MG63 (cell line): ENCODE results near the gene NANS. TPM values are rescaled to one million over a fixed set of nuclear protein-coding genes. Genes with fewer than 3 reads are reported as not detected.
"Not testable (repeated sequence)": the region's sequence is repeated elsewhere in the genome, so short reads cannot be mapped to it uniquely, and the experiment has no call there.

Experiments used
- DNase-seq: peaks from one replicate; pipeline ENCODE4 v3.0.0-alpha.2; 2020
- H3K27me3 ChIP-seq: fragments of 250-450 bp; sonication (Bioruptor Pico); 2 replicates; pipeline ENCODE4 v1.5.1; 2020; ENCODE audit warnings: mild to moderate bottlenecking, moderate library complexity
- H3K36me3 ChIP-seq: fragments of 250-450 bp; sonication (Bioruptor Pico); 2 replicates; pipeline ENCODE4 v1.5.1; 2020; ENCODE audit warnings: mild to moderate bottlenecking, moderate library complexity
- H3K4me3 ChIP-seq: fragments of 250-450 bp; sonication (Bioruptor Pico); 2 replicates; pipeline ENCODE4 v1.5.1; 2020; ENCODE audit warnings: mild to moderate bottlenecking, moderate library complexity
- H3K9me3 ChIP-seq: fragments of 250-450 bp; sonication (Bioruptor Pico); 2 replicates; pipeline ENCODE4 v1.5.1; 2020; ENCODE audit warnings: mild to moderate bottlenecking, moderate library complexity
- total RNA-seq: library from RNA; depleted of rRNA; stranded (reverse); fragments of >200 nt; shearing (Covaris generic); gene quantifications from 2 replicates; pipeline ENCODE4 v1.2.3, GENCODE V29; 2014; ENCODE audit warnings: low replicate concordance

NANS gene
- total RNA-seq, 1 experiment from 2014 or later: 230 TPM

DNA sequence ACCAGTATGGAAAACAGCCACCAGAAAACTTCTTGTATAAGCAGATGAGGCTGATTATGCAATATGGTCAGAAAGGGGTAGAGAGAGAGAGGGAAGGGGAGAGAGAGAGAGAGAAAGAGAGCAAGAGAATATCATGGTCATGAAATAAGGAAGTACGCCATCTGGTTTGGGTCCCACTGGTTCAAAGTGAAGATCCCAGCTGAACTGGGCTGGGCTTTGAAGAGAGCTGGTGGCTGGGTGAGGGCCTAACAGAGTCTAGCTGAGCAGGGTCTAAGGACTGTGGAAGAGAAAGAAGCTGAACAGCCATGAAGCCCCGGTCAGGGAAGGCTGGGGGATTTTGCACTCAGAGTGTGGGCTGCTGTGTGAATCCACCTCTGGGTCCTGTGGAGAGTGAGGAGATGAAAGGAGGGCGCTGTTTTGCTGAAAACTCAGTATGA is 47.9 kb downstream of the NANS start:
- H3K4me3 ChIP-seq: no peak overlapping the region

GRCh38 chr9:98105006-98105405 is 48.5 kb downstream of the NANS start:
- H3K36me3 ChIP-seq: peaks cover 19% of the 10 kb centered on the region
- no peak overlapping the region for H3K4me3 ChIP-seq
- H3K27me3 ChIP-seq: no peaks in the 10 kb centered on the region
- no peaks in the 10 kb centered on the region for H3K9me3 ChIP-seq
- DNase-seq: no peak

More for the DNA sequence above, 47.9 kb downstream of the NANS start:
- H3K9me3 ChIP-seq: no peaks in the 10 kb centered on the region
- peaks cover 21% of the 10 kb centered on the region for H3K36me3 ChIP-seq
- DNase-seq: no peak
- H3K27me3 ChIP-seq: no peaks in the 10 kb centered on the region

DNA sequence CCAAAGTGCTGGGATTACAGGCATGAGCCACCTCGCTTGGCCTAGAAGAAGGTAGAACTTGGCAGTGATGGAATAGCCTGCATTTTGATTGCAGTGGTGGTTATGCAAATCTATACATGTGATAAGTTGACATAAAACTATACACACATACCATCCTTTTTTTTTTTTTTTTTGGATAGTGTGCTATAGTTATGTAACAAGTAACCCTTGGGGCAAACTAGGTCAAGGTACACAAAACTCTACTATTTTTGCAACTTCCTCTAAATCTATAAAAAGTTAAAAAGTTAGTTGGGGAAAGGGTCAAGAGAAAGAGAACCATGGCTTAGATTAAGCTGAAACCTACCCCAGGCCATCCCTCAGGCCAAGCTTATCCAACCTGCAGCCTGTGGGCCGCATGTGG is 51.4 kb downstream of the NANS start:
- DNase-seq: no peak
- Histone ChIP-seq H3K36me3 (peaks cover 19% of the 10 kb centered on the region), H3K9me3 (no peaks in the 10 kb centered on the region), H3K27me3 (no peaks in the 10 kb centered on the region), H3K4me3 (no peak overlapping the region)

- no peak overlapping the region for H3K4me3 ChIP-seq
- no peaks in the 10 kb centered on the region for H3K27me3 ChIP-seq
- H3K9me3 ChIP-seq: no peaks in the 10 kb centered on the region
- DNase-seq: no peak
- peaks cover 19% of the 10 kb centered on the region for H3K36me3 ChIP-seq
Observed at GRCh38 chr9:98108531-98109031, 52.0 kb downstream of the NANS start.

DNA sequence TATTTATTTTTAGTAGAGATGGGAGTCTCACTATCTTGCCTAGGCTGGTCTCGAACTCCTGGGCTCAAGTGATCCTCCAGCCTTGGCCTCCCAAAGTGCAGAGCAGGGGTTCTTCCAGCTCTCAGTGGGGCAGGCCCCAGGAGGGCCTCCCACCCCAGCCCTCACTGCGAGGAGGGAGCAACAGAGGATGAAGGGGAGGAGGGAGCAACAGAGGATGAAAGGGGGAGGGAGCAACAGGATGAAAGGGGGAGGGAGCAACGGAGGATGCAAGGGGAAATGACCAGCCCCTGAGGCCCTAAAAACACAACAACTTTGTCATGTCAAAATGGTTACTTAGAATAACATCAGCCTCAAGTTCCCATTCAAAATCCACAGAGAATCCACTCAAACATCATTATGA is 52.5 kb downstream of the NANS start:
- no peak overlapping the region for H3K4me3 ChIP-seq
- DNase-seq: no peak

GRCh38 chr9:98117097-98117496 is 60.6 kb downstream of the NANS start:
- not testable (repeated sequence) for H3K4me3 ChIP-seq, DNase-seq, H3K9me3 ChIP-seq, H3K27me3 ChIP-seq, H3K36me3 ChIP-seq

More for the DNA sequence above, 52.5 kb downstream of the NANS start:
- peaks cover 19% of the 10 kb centered on the region for H3K36me3 ChIP-seq
- H3K9me3 ChIP-seq: no peaks in the 10 kb centered on the region
- no peaks in the 10 kb centered on the region for H3K27me3 ChIP-seq

GRCh38 chr9:98117984-98118639 is 61.6 kb downstream of the NANS start:
- H3K27me3 ChIP-seq: no peaks in the 10 kb centered on the region
- H3K36me3 ChIP-seq: peaks cover 6% of the 10 kb centered on the region
- peak overlapping the region; percentile 76 for H3K4me3 ChIP-seq
- no peaks in the 10 kb centered on the region for H3K9me3 ChIP-seq
- peak; percentile 42 for DNase-seq

DNA sequence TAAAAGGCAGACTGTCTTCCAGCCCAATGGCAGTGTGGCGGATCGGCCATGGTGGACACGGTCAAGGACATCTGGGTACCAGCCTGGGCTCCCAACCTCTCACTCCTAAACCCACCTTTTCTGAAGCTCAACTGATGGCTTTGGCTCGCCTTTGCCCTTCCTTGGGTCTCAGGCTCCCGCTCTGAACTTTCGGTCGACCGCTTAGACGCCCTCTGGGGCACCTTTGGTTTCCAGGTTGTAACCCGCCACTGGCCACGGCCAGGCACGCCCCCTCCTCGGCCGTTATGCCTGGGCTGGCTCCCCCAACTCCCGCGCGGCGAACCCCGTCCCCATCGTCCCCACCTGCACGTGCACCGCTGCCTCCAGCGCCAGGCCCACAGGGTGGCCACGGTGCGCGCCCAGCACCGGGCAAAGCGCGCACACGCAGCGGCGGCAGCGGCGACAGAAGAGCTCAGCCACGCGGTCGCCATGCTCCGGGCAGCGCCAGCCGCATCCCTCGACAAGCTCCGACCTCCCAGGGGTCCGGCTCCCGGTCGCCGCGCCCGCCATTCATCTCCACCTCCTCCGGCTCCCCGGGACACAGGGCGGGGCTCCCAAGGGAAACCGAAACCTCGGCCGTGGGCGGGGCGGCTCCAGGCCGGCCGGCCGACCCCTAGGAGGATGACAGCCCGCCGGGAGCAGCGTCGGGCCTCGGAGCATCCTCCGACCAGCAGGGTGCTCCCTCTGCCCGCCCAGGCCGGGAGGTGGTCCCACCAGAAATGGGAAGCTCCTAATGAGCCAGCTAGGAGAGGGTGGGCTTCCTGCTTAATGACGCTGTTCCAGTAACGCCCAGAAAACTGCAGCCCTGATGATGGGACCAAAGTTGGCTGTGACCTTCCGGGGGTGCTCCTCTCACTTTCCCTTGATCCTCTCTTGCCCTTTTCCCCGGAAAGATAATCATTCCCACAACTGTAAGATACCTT is 62.4 kb downstream of the NANS start, which contains the start of gene TRIM14:
TRIM14 (minus strand) TSS at position 583 of the 962 bp plus-strand sequence; CDS start at position 549, 34 bp downstream.
- Histone ChIP-seq H3K9me3 (no peaks in the 10 kb centered on the region), H3K36me3 (peaks cover 6% of the 10 kb centered on the region), H3K27me3 (no peaks in the 10 kb centered on the region), H3K4me3 (peak within 1 kb of the TSS; percentile 76)
- DNase-seq: peak; percentile 85

- Histone ChIP-seq H3K9me3 (no peaks in the 10 kb centered on the region), H3K4me3 (no peak overlapping the region), H3K36me3 (peaks cover 6% of the 10 kb centered on the region), H3K27me3 (no peaks in the 10 kb centered on the region)
- DNase-seq: no peak
Observed at GRCh38 chr9:98120476-98120875, 63.9 kb downstream of the NANS start.

DNA sequence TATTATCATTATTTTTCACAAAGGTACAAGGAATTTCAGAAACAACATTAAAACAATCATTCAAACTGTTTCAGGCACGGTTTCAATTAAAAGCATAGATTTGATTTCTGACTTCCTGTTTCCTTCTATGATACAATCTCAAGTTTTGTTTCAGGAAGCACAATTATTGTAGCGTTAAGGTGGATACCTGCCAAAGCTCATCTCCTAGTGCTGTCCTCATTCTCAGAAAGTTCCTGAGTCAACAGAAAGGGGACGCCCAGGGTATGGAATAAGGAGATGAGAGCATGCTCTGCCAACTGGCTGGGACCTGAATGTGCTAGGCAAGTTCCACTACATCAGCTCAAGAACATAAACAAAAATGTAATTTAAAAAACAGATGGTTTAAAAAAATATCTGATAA is 64.5 kb downstream of the NANS start:
- DNase-seq: no peak
- H3K4me3 ChIP-seq: no peak overlapping the region
- H3K9me3 ChIP-seq: no peaks in the 10 kb centered on the region
- H3K36me3 ChIP-seq: peaks cover 6% of the 10 kb centered on the region
- H3K27me3 ChIP-seq: no peaks in the 10 kb centered on the region

DNA sequence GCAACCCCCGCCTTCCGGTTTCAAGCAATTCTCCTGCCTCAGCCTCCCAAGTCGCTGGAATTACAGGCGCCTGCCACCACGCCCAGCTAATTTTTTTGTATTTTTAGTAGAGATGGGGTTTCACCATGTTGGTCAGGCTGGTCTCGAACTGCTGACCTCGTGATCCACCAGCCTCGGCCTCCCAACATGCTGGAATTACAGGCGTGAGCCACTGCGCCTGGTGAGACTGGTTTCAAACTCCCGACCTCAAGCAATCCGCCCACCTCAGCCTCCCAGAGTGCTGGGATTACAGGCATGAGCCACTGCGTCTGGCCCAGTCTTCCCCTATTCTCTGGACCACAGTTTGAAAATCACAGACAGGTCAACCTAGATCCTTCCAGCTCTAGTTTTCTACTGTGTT is 67.6 kb downstream of the NANS start:
- not testable (repeated sequence) for H3K9me3 ChIP-seq, H3K27me3 ChIP-seq, DNase-seq, H3K4me3 ChIP-seq, H3K36me3 ChIP-seq

GRCh38 chr9:98124637-98125426 is 68.3 kb downstream of the NANS start:
- Histone ChIP-seq H3K36me3 (no peaks in the 10 kb centered on the region), H3K27me3 (no peaks in the 10 kb centered on the region), H3K4me3 (no peak overlapping the region), H3K9me3 (no peaks in the 10 kb centered on the region)
- DNase-seq: no peak

DNA sequence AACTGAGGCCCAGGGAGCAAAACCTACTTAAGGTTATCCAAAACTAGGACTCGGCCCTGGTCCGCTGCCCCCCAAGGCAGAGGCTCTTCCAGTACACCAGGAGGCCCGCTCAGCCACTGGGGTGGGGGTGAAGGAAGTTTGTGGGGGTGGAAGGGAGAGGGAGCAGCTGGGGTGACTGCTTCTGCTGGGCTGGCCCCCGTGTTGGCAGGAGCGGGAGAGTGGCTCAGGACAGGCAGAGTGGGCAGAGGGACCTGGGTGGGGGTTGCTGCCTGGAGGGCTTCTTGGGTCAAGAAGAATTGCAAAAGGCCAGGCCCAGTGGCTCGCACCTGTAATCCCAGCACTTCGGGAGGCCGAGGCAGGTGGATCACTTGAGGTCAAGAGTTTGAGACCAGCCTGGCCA is 70.7 kb downstream of the NANS start:
- Histone ChIP-seq H3K4me3 (no peak overlapping the region), H3K36me3 (no peaks in the 10 kb centered on the region), H3K27me3 (no peaks in the 10 kb centered on the region), H3K9me3 (no peaks in the 10 kb centered on the region)
- no peak for DNase-seq

DNA sequence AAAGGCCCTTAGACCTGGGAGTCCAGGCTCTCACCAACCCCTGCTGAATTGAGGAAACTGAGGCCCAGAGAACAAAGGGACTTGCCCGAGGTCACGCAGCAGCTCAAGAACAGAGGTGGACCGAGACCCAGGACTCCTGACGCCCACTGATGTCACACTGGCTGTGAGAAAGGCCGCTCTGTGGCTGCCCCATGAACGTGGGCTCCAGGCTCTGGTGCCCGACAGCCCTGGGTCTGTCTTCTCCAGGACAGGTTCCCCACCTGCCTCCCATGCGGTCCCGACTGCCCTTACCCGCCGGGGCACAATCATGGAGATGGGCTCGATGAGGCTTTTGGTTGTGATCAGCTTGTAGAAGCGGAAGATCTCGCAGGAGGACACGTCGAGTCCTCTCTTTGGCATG is 71.8 kb downstream of the NANS start:
- Histone ChIP-seq H3K4me3 (no peak overlapping the region), H3K27me3 (no peaks in the 10 kb centered on the region), H3K9me3 (no peaks in the 10 kb centered on the region), H3K36me3 (no peaks in the 10 kb centered on the region)
- no peak for DNase-seq

- Histone ChIP-seq H3K27me3 (no peaks in the 10 kb centered on the region), H3K36me3 (no peaks in the 10 kb centered on the region), H3K9me3 (no peaks in the 10 kb centered on the region), H3K4me3 (no peak overlapping the region)
- DNase-seq: no peak
Observed at GRCh38 chr9:98129451-98129881, 72.9 kb downstream of the NANS start.

DNA sequence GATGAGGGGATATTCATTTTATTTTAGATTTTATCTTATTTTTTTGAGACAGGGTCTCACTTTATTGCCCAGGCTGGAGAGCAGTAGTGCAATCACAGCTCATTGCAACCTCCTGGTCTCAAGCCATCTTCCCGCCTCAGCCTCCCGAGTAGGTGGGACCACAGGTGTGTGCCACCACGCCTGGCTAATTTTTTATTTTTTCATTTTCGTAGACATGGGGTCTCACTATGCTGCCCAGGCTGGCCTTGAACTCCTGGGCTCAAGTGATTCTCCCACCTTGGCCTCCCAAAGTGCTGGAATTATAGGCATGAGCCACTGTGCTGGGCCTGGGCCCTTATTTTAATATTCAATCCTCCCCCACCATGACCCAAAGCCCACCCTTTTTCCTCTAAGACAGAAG is 73.5 kb downstream of the NANS start:
- not testable (repeated sequence) for DNase-seq, H3K36me3 ChIP-seq, H3K9me3 ChIP-seq, H3K4me3 ChIP-seq, H3K27me3 ChIP-seq
